Rectal smooth muscle tissue (tissue), 1 donor: ENCODE results near the gene CRTC3.

Experiments used
- H3K27ac ChIP-seq: one replicate; pipeline ENCODE4 v1.7.0; 2013; ENCODE audit warnings: low read depth, low read length, inconsistent platforms
- H3K27me3 ChIP-seq: one replicate; pipeline ENCODE4 v1.7.0; 2013; ENCODE audit warnings: low read length; ENCODE audit not compliant: control insufficient read depth, insufficient read depth
- H3K36me3 ChIP-seq: one replicate; pipeline ENCODE4 v1.7.0; 2013; ENCODE audit warnings: low read length; ENCODE audit not compliant: control insufficient read depth, insufficient read depth
- H3K4me1 ChIP-seq: one replicate; pipeline ENCODE4 v1.7.0; 2013; ENCODE audit warnings: low read length; ENCODE audit not compliant: control insufficient read depth, insufficient read depth
- H3K4me3 ChIP-seq: one replicate; pipeline ENCODE4 v1.7.0; 2013; ENCODE audit warnings: low read length
- H3K9ac ChIP-seq: one replicate; pipeline ENCODE4 v1.7.0; 2013; ENCODE audit warnings: low read length

Gene CRTC3

DNA sequence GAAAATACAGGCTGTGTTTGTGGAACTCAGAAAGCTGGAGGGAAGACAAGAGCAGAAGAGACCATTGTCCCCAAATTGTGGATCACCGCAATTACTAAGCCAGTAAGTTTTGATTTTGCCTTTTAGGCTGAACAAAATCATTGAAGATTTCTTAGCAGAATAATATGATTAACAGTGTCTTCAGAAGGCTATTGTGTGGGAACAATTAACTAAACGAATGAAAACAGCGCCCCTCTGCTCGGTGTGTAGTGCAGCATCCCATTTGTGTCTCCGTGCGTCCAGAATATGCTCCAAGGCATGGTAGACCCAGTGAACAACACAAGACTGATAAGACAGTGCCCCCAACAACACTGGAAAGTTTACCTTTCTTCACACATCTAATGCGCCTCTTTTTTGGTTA, 71.2 kb downstream of the CRTC3 start:
- no peaks in the 10 kb centered on the region for H3K27me3 ChIP-seq
- H3K9ac ChIP-seq = no peak overlapping the region
- peaks cover 3% of the 10 kb centered on the region for H3K36me3 ChIP-seq
- H3K4me3 ChIP-seq = no peak overlapping the region
- peaks cover 7% of the 10 kb centered on the region for H3K4me1 ChIP-seq
- H3K27ac ChIP-seq = no peak overlapping the region

GRCh38 chr15:90603893-90604292, 74.2 kb downstream of the CRTC3 start:
- Histone ChIP-seq H3K36me3 (peaks cover 3% of the 10 kb centered on the region), H3K27me3 (no peaks in the 10 kb centered on the region), H3K27ac (no peak overlapping the region), H3K4me3 (no peak overlapping the region), H3K4me1 (peaks cover 2% of the 10 kb centered on the region), H3K9ac (no peak overlapping the region)

- H3K27ac ChIP-seq = no peak overlapping the region
- H3K27me3 ChIP-seq = no peaks in the 10 kb centered on the region
- H3K4me3 ChIP-seq = no peak overlapping the region
- peaks cover 23% of the 10 kb centered on the region for H3K4me1 ChIP-seq
- H3K36me3 ChIP-seq = peaks cover 3% of the 10 kb centered on the region
- no peak overlapping the region for H3K9ac ChIP-seq
These were observed 76.9 kb downstream of the CRTC3 start for GRCh38 chr15:90606641-90607040.

GRCh38 chr15:90607361-90607760, 77.6 kb downstream of the CRTC3 start:
- Histone ChIP-seq H3K4me1 (peaks cover 23% of the 10 kb centered on the region), H3K36me3 (peaks cover 3% of the 10 kb centered on the region), H3K27me3 (no peaks in the 10 kb centered on the region), H3K4me3 (no peak overlapping the region), H3K27ac (no peak overlapping the region), H3K9ac (no peak overlapping the region)

GRCh38 chr15:90609242-90610180, 79.8 kb downstream of the CRTC3 start:
- peaks cover 29% of the 10 kb centered on the region for H3K4me1 ChIP-seq
- H3K27me3 ChIP-seq = no peaks in the 10 kb centered on the region
- H3K36me3 ChIP-seq = peaks cover 5% of the 10 kb centered on the region
- peak overlapping the region; percentile 84 for H3K27ac ChIP-seq
- H3K4me3 ChIP-seq = no peak overlapping the region
- no peak overlapping the region for H3K9ac ChIP-seq

DNA sequence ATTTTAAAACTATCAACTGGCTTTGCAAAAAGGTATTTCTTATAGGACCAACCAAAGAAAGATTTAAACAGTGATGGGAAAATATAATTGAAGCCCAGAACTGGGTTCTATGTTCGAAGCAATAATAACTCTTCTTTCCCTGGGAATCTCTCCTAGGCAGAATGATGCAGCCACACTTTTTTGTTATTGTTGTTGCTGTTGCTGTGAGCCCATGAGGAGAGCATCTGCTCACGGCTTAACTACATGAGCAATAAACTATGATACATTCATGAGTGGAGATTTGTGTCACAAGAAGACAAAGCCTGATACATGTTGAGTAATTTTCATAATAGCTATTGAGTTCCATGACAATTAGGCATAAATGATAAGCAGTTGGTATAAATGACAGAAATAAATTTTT, 80.5 kb downstream of the CRTC3 start:
- Histone ChIP-seq H3K27me3 (no peaks in the 10 kb centered on the region), H3K4me1 (peaks cover 29% of the 10 kb centered on the region), H3K9ac (no peak overlapping the region), H3K36me3 (peaks cover 6% of the 10 kb centered on the region), H3K27ac (peak overlapping the region; percentile 84), H3K4me3 (no peak overlapping the region)

- no peak overlapping the region for H3K9ac ChIP-seq
- H3K4me3 ChIP-seq = no peak overlapping the region
- peaks cover 29% of the 10 kb centered on the region for H3K4me1 ChIP-seq
- peaks cover 6% of the 10 kb centered on the region for H3K36me3 ChIP-seq
- no peaks in the 10 kb centered on the region for H3K27me3 ChIP-seq
- H3K27ac ChIP-seq = peak overlapping the region; percentile 84
These were observed 81.4 kb downstream of the CRTC3 start for GRCh38 chr15:90611157-90611556.

DNA sequence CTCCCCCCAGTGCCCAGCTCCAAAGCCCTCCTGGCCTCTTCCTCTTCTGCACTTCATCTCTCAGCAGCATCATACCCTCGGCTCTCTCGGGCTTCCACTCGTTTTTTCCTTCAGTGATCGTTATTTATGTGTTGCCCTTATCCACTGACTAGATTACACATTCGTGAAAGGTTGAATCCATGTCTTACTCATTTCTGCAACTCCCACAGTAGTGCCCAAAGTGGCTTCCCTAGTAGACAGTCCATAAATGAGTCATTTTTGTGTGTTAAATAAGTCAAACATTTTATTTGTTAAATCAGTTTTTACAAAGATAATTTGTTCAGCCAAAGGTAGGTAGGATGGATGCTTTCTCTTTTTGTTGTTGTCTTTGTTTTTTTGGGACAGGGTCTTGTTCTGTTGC, 87.4 kb downstream of the CRTC3 start:
- H3K4me3 ChIP-seq = no peak overlapping the region
- no peaks in the 10 kb centered on the region for H3K27me3 ChIP-seq
- H3K9ac ChIP-seq = no peak overlapping the region
- H3K4me1 ChIP-seq = peaks cover 11% of the 10 kb centered on the region
- peaks cover 6% of the 10 kb centered on the region for H3K36me3 ChIP-seq
- peak overlapping the region; percentile 14 for H3K27ac ChIP-seq

GRCh38 chr15:90617668-90618097, 88.0 kb downstream of the CRTC3 start:
- H3K27ac ChIP-seq = peak overlapping the region; percentile 28
- H3K4me1 ChIP-seq = peaks cover 11% of the 10 kb centered on the region
- no peak overlapping the region for H3K9ac ChIP-seq
- no peak overlapping the region for H3K4me3 ChIP-seq
- peaks cover 6% of the 10 kb centered on the region for H3K36me3 ChIP-seq
- H3K27me3 ChIP-seq = no peaks in the 10 kb centered on the region

GRCh38 chr15:90618330-90619125, 88.8 kb downstream of the CRTC3 start:
- H3K36me3 ChIP-seq = peaks cover 6% of the 10 kb centered on the region
- no peaks in the 10 kb centered on the region for H3K27me3 ChIP-seq

GRCh38 chr15:90619468-90619867, 89.7 kb downstream of the CRTC3 start:
- Histone ChIP-seq H3K27me3 (no peaks in the 10 kb centered on the region), H3K4me3 (no peak overlapping the region), H3K36me3 (peaks cover 4% of the 10 kb centered on the region), H3K27ac (no peak overlapping the region), H3K4me1 (peaks cover 6% of the 10 kb centered on the region), H3K9ac (no peak overlapping the region)

More at GRCh38 chr15:90618330-90619125, 88.8 kb downstream of the CRTC3 start:
- Histone ChIP-seq H3K27ac (peak overlapping the region; percentile 1), H3K9ac (no peak overlapping the region), H3K4me3 (no peak overlapping the region), H3K4me1 (peaks cover 10% of the 10 kb centered on the region)

DNA sequence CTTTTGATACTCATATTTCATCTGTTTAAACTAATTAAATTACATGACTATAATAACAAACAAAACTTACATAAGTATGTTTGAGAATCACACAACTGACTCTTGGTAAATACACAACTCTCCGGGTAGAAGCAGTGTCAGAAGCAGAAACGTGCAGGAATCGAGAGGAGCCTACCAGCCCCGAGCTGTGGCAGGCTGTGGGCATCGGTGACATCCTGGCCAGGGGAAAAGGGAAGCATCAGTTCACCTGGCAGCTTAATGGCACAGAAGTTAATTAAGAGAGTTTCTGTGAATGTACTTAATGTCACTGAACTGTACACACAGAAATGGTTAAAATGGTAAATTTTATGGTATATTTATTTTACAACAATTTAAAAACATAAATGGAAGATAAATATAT, 90.2 kb downstream of the CRTC3 start:
- Histone ChIP-seq H3K27me3 (no peaks in the 10 kb centered on the region), H3K9ac (no peak overlapping the region), H3K4me1 (peaks cover 6% of the 10 kb centered on the region), H3K4me3 (no peak overlapping the region), H3K27ac (no peak overlapping the region), H3K36me3 (peaks cover 3% of the 10 kb centered on the region)
